Measurements from ENCODE around the gene SLC27A2. TPM values are rescaled to one million over a fixed set of nuclear protein-coding genes. Genes with fewer than 3 reads are reported as not detected.

Gene SLC27A2
- total RNA-seq, 1 donor from 2014 or later: 0.86 TPM

- Mint-ChIP-seq H3K36me3 (ENCODE audit: low read depth) (peaks cover 5% of the 10 kb centered on the region), H3K4me1 (no peaks in the 10 kb centered on the region), H3K27ac (ENCODE audit: unreplicated experiment) (no peak overlapping the region), H3K9me3 (no peaks in the 10 kb centered on the region), H3K4me3 (no peak overlapping the region), H3K27me3 (ENCODE audit: low read depth) (no peaks in the 10 kb centered on the region)
- no peak for TF ChIP-seq CTCF (conservative IDR thresholded peaks at IDR 0.05)
- DNase-seq (ENCODE audit: low read depth, low spot score): no peak
These were observed 95.4 kb downstream of the SLC27A2 start for GRCh38 chr15:50277370-50277769.

- no peak for TF ChIP-seq CTCF (conservative IDR thresholded peaks at IDR 0.05)
- peaks cover 5% of the 10 kb centered on the region for H3K36me3 Mint-ChIP-seq (ENCODE audit: low read depth)
- no peak overlapping the region for H3K27ac Mint-ChIP-seq (ENCODE audit: unreplicated experiment)
- no peaks in the 10 kb centered on the region for H3K9me3 Mint-ChIP-seq
- H3K4me1 Mint-ChIP-seq: no peaks in the 10 kb centered on the region
- no peak for DNase-seq (ENCODE audit: low read depth, low spot score)
- H3K27me3 Mint-ChIP-seq (ENCODE audit: low read depth): no peaks in the 10 kb centered on the region
- no peak overlapping the region for H3K4me3 Mint-ChIP-seq
These were observed 96.5 kb downstream of the SLC27A2 start for GRCh38 chr15:50278496-50278895.

- TF ChIP-seq CTCF (conservative IDR thresholded peaks at IDR 0.05): no peak
- Mint-ChIP-seq H3K27ac (ENCODE audit: unreplicated experiment) (no peak overlapping the region), H3K4me3 (no peak overlapping the region), H3K9me3 (no peaks in the 10 kb centered on the region), H3K36me3 (ENCODE audit: low read depth) (peaks cover 5% of the 10 kb centered on the region), H3K4me1 (no peaks in the 10 kb centered on the region), H3K27me3 (ENCODE audit: low read depth) (no peaks in the 10 kb centered on the region)
- no peak for DNase-seq (ENCODE audit: low read depth, low spot score)
These were observed 98.3 kb downstream of the SLC27A2 start for GRCh38 chr15:50280271-50280670.

GRCh38 chr15:50281427-50281826, 99.4 kb downstream of the SLC27A2 start:
- no peaks in the 10 kb centered on the region for H3K4me1 Mint-ChIP-seq
- no peaks in the 10 kb centered on the region for H3K27me3 Mint-ChIP-seq (ENCODE audit: low read depth)
- no peak overlapping the region for H3K4me3 Mint-ChIP-seq
- no peak overlapping the region for H3K27ac Mint-ChIP-seq (ENCODE audit: unreplicated experiment)
- H3K9me3 Mint-ChIP-seq: no peaks in the 10 kb centered on the region
- DNase-seq (ENCODE audit: low read depth, low spot score): no peak
- H3K36me3 Mint-ChIP-seq (ENCODE audit: low read depth): peaks cover 5% of the 10 kb centered on the region
- TF ChIP-seq CTCF (conservative IDR thresholded peaks at IDR 0.05): no peak

Other genes starting within 250 kb of the SLC27A2 start
- gene ATP8B4, start 63.0 kb upstream of the SLC27A2 start, total RNA-seq: 0.18 TPM in 1 of 2 replicates, not detected in the other
- gene HDC, start 83.5 kb downstream of the SLC27A2 start, total RNA-seq: 2.6 and 3.5 TPM in 2 replicates
- 35.0 and 37.8 TPM in 2 replicates for gene GABPB1, start 173.0 kb downstream of the SLC27A2 start, total RNA-seq
- gene USP8, start 242.2 kb downstream of the SLC27A2 start, total RNA-seq: 40.5 and 44.4 TPM in 2 replicates

Data from neural crest cell (in vitro differentiated cells).